DMS153 treated with DMSO at 0.1 percent for 48 hours (cell line): ENCODE measurements around the gene SC5D.

Experiments used
- DNase-seq: peaks from one replicate; lab custom pipeline; 2025; ENCODE audit not compliant: unreplicated experiment; lab: John Stamatoyannopoulos, UW

Gene SC5D

GRCh38 chr11:121328176-121328966, 35.8 kb downstream of the SC5D start:
- no peak for DNase-seq

GRCh38 chr11:121328967-121329679, 36.6 kb downstream of the SC5D start:
- DNase-seq: no peak

- no peak for DNase-seq
Measured at GRCh38 chr11:121329781-121330395, 37.3 kb downstream of the SC5D start.

DNA sequence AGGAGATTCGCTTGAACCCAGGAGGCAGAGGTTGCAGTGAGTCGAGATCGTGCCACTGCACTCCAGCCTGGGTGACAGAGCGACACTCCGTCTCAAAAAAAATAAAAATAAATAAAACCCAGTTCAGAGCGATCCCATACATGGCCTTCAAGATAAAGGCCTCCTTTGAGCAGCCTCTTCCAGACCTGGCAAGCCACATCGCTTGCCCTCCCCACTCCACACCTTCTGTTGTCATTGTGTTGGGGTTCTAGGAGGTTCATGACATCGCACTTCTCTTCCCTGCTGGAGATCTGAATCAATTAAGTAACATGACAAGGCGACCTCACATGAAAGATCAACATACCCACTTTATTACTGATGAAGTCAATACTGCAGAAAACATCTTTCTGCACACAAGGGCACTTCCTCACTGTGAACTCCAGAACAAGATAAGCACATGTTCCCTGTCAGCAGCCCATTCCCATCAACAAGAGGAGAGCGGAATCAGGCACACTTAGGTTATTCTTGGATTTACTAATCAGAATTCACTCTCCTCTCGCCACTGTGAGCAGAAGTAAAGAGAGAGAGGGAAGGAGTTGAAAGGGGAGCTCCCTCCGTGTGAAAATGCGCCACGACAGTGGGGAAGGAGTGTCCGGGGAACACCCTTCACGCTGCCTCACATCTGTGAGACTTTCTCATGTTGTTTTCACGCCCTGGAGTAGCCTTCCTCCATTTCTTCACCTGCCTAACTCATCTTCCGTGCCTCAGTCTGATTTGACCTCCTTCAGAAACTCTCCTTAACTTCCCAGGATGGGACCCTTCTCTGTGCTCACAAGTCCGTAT, 38.3 kb downstream of the SC5D start:
- no peak for DNase-seq

- DNase-seq: no peak
Measured at GRCh38 chr11:121334973-121335710, 42.6 kb downstream of the SC5D start.

GRCh38 chr11:121336279-121336937, 43.8 kb downstream of the SC5D start:
- no peak for DNase-seq

GRCh38 chr11:121337078-121337477, 44.5 kb downstream of the SC5D start:
- no peak for DNase-seq

DNA sequence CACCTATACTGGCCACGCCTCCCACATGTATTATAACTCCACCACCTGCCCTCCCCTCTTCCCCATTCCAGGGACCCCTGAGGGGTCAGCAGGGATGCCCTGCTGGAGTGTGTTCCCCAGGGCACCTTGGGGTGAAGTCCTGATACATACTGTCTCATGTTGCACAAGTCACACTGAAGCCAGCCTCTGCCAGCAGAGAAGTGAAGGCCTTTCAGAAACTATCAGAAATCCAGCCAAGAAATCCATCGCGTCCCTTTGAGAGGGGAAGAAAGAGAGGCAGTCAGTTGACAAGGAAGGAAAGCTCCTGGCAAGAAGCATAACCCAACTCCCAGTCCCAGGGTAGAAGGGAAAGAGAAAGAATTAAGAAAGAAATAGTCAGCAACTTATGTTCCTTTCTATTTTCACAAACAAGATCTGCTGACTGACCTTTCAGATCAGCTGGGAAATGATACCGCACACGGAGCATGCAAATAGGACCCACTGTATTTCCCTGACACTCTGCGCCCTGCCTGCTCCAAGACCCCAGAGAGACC, 45.2 kb downstream of the SC5D start:
- no peak for DNase-seq

DNA sequence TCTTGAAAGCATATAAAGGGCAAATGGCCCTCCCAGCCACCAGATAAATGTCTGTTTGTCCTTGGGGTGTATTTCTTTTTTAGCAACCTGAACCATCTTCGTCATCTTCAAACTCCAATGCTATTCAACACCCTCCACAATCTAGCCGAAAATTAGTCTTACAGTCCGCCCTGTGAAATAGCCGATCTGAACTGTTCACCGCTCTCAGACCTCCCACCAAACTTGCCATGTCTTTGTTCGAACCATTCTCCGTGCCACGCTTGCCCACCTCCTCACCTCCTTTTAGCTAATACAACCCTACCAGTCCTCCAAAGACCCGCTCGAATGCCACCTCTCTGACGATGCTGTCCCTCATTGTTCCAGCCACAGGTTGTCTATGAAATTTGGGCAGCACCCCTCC, 46.0 kb downstream of the SC5D start:
- DNase-seq: no peak

DNA sequence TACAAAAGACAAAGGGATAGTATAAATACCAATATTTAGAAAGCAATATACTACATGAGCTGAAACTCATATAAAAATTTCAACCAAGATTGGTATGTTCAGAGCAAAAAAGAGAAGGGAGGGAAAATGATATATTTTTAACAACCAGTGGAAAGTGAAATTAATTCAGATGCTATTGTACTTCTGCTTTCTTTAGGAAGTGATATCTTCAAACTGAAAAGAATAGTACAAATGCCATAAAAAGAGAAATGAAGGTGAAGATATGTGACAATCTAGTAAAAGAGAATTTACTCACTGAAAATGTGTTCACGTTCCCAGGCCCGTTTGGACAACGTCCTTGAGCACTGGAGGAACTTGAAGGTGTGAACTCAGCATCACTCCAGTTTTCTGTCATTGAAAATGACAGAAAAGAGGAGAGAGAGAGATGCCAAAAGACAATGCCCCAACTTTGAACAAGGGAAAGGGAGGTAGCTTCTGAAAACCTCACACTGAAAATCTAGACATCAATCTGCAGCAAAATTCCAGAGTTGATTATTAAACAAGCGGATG, 47.5 kb downstream of the SC5D start:
- no peak for DNase-seq

GRCh38 chr11:121341609-121342008, 49.0 kb downstream of the SC5D start:
- DNase-seq: no peak

- DNase-seq: no peak
Measured at GRCh38 chr11:121344824-121345223, 52.3 kb downstream of the SC5D start.

DNA sequence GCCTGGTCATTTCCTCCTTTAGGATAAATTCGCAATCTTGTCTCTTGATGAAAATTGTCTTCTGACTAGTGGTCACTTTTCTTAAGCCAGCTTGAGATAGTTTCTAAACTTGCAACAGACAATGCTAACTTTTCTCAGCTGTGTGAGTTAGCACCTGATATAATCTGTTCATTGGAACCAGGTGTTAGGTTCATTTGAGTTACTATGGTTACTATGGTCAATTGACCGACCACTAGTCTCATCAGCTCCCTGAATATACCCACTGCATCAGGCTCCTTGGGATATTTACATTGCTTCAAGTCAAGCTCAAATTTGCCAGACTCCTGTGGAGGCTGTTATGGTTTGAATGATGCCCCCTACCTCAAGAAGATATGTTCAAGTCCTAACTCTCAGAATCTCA, 54.5 kb downstream of the SC5D start:
- DNase-seq: no peak

- DNase-seq: no peak
Measured at GRCh38 chr11:121347813-121348212, 55.2 kb downstream of the SC5D start.

DNA sequence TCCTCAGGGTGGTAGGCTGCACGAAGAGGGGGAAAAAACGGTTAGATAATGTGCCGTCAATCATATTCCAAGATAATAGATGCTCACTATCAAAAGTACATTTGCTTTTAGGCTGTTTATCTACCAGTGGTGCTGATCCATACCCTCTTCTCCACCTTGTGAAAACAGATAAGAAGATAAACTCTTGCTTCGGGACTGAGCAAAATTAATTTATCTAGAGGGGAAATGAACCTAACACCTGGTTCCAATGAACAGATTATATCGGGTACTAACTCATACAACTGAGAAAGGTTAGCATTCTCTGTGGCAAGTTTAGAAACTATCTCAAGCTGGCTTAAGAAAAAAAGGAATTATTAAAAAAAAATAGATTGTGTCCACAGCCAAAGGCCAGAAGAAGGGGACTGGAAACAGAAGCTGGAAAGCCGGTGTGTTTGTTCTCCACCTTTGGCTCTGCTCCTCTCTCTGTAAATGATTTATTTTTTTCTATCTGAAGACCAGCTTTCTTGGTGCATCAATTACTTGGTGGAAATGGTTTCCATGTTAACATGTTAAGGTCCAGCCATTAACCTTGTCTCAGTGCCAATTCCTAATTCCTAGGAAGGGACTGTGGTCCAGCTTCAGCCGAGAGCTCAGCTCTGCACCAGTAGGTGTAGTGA, 55.8 kb downstream of the SC5D start:
- no peak for DNase-seq

- DNase-seq: no peak
Measured at GRCh38 chr11:121349790-121350189, 57.2 kb downstream of the SC5D start.

- no peak for DNase-seq
Measured at GRCh38 chr11:121350314-121351082, 57.9 kb downstream of the SC5D start.

DNA sequence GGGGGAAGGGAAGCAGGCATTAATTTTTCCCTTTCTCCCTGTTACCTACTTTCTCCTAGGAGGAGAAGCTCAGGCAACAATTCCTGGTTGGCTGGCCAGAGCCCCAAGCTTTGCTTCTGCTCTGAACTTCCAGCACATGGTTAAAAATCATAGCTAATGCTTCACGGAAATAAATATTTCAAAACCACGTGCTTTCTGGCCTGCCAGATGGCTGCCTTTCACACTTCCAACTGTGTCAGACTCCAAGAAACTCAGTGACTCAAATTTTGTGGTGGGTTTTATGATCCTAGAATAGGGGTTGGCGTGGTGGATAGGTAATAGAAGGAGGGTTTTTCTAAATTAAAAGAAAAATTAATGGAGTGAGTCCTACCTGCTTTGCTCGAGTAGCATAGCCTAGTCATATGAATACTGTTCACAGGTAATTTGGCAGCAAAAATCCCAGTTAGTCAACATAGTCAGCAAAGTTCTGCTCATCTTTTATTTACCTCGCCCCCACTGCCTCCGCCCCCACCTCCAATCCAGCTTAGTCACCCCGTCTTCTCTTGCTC, 58.6 kb downstream of the SC5D start:
- no peak for DNase-seq
